ENCODE measurements around the gene C5orf52. TPM values are rescaled to one million over a fixed set of nuclear protein-coding genes. Genes with fewer than 3 reads are reported as not detected.
"Not testable (repeated sequence)": the region's sequence is repeated elsewhere in the genome, so short reads cannot be mapped to it uniquely, and the experiment has no call there.

Gene C5orf52
- total RNA-seq, 2 experiments from 2014 or later, result not detected

- Mint-ChIP-seq H3K27ac (no peak overlapping the region), H3K36me3 (no peaks in the 10 kb centered on the region)
These were observed 19.5 kb downstream of the C5orf52 start for GRCh38 chr5:157690690-157691433.

DNA sequence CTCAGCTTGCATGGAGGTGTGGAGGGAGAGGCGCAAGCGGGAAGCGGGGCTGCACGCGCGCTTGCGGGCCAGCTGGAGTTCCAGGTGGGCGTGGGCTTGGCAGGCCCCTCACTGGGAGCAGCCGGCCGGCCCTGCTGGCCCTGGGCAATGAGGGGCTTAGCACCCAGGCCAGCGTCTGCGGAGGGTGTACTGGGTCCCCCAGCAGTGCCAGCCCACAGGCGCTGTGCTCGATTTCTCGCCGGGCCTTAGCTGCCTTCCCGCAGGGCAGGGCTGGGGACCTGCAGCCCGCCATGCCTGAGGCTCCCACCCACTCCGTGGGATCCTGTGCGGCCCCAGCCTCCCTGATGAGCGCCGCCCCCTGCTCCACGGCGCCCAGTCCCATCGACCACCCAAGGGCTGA is 22.5 kb downstream of the C5orf52 start:
- Mint-ChIP-seq H3K9me3 (peaks cover 14% of the 10 kb centered on the region), H3K27me3 (peaks cover 18% of the 10 kb centered on the region)
- H3K4me1 Mint-ChIP-seq, DNase-seq, H3K36me3 Mint-ChIP-seq, H3K4me3 Mint-ChIP-seq, H3K27ac Mint-ChIP-seq: not testable (repeated sequence)

More at GRCh38 chr5:157690690-157691433, 19.5 kb downstream of the C5orf52 start:
- H3K4me1 Mint-ChIP-seq, result no peaks in the 10 kb centered on the region
- no peak for DNase-seq
- peaks cover 6% of the 10 kb centered on the region for H3K9me3 Mint-ChIP-seq
- H3K27me3 Mint-ChIP-seq, result peaks cover 18% of the 10 kb centered on the region
- no peak overlapping the region for H3K4me3 Mint-ChIP-seq

GRCh38 chr5:157696154-157696553 is 24.8 kb downstream of the C5orf52 start:
- peaks cover 15% of the 10 kb centered on the region for H3K27me3 Mint-ChIP-seq
- DNase-seq, H3K4me1 Mint-ChIP-seq, H3K4me3 Mint-ChIP-seq, H3K36me3 Mint-ChIP-seq, H3K27ac Mint-ChIP-seq: not testable (repeated sequence)
- H3K9me3 Mint-ChIP-seq, result peaks cover 13% of the 10 kb centered on the region

GRCh38 chr5:157698674-157699073 is 27.3 kb downstream of the C5orf52 start:
- not testable (repeated sequence) for H3K27ac Mint-ChIP-seq, H3K36me3 Mint-ChIP-seq, DNase-seq, H3K4me3 Mint-ChIP-seq, H3K4me1 Mint-ChIP-seq, H3K27me3 Mint-ChIP-seq, H3K9me3 Mint-ChIP-seq

GRCh38 chr5:157703736-157704135 is 32.4 kb downstream of the C5orf52 start:
- H3K27me3 Mint-ChIP-seq, result peaks cover 14% of the 10 kb centered on the region
- no peak overlapping the region for H3K27ac Mint-ChIP-seq
- DNase-seq, result no peak
- no peaks in the 10 kb centered on the region for H3K4me1 Mint-ChIP-seq
- H3K4me3 Mint-ChIP-seq, result no peak overlapping the region
- peaks cover under 1% of the 10 kb centered on the region for H3K9me3 Mint-ChIP-seq
- no peaks in the 10 kb centered on the region for H3K36me3 Mint-ChIP-seq

- Mint-ChIP-seq H3K4me1 (no peaks in the 10 kb centered on the region), H3K36me3 (no peaks in the 10 kb centered on the region), H3K27me3 (peaks cover 18% of the 10 kb centered on the region), H3K4me3 (no peak overlapping the region), H3K9me3 (peaks cover 1% of the 10 kb centered on the region), H3K27ac (no peak overlapping the region)
- DNase-seq, result no peak
These were observed 37.5 kb downstream of the C5orf52 start for GRCh38 chr5:157708866-157709265.

DNA sequence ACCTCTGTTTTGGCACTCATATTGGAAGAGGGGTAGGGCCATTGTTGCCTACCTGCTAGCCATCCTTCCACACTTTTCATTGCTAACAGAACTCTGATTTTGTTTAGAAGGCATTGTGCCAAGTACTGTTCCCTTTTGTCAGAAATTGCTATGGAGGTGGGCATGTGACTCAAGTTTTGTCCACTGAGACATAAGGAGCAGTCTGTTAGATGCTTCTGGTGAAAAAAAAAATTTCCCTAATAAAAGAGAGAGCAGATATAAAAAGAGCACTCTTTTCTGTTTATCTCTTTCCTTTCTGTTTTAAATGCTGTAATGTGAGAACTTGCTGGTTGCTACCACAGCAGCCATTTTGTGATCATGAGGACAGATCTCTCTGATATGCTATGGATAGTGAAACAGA is 38.0 kb downstream of the C5orf52 start:
- no peak overlapping the region for H3K27ac Mint-ChIP-seq
- no peaks in the 10 kb centered on the region for H3K4me1 Mint-ChIP-seq
- H3K27me3 Mint-ChIP-seq, result peaks cover 18% of the 10 kb centered on the region
- DNase-seq, result no peak
- no peak overlapping the region for H3K4me3 Mint-ChIP-seq
- H3K9me3 Mint-ChIP-seq, result peaks cover 1% of the 10 kb centered on the region
- no peaks in the 10 kb centered on the region for H3K36me3 Mint-ChIP-seq

DNA sequence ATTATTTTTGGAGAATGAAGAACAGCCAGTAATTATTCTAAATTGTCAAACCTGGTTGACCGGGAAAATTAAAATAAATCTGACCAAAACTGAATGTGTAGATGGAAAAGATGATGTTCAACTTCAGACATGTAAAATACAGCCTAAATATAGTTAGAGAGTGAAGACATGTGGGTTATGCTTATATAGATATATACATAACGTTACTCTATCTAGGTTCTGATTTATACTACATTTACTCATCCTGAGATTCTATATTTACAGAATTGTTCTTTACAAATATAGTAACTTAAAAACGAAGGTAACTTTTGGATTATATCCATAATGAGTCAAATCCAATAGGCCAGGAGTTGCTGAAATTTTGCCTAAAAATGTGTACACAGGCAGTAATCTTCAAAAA is 39.1 kb downstream of the C5orf52 start:
- peaks cover 2% of the 10 kb centered on the region for H3K4me1 Mint-ChIP-seq
- H3K9me3 Mint-ChIP-seq, result peaks cover 1% of the 10 kb centered on the region
- H3K27me3 Mint-ChIP-seq, result peaks cover 18% of the 10 kb centered on the region
- no peak overlapping the region for H3K4me3 Mint-ChIP-seq
- H3K27ac Mint-ChIP-seq, result no peak overlapping the region
- DNase-seq, result no peak
- H3K36me3 Mint-ChIP-seq, result no peaks in the 10 kb centered on the region

GRCh38 chr5:157710882-157711281 is 39.5 kb downstream of the C5orf52 start:
- peaks cover 1% of the 10 kb centered on the region for H3K9me3 Mint-ChIP-seq
- DNase-seq, result no peak
- peaks cover 2% of the 10 kb centered on the region for H3K4me1 Mint-ChIP-seq
- no peak overlapping the region for H3K4me3 Mint-ChIP-seq
- H3K27me3 Mint-ChIP-seq, result peaks cover 18% of the 10 kb centered on the region
- no peak overlapping the region for H3K27ac Mint-ChIP-seq
- H3K36me3 Mint-ChIP-seq, result peaks cover 3% of the 10 kb centered on the region

GRCh38 chr5:157713830-157714595 is 42.7 kb downstream of the C5orf52 start:
- Mint-ChIP-seq H3K4me3 (no peak overlapping the region), H3K36me3 (peaks cover 6% of the 10 kb centered on the region), H3K9me3 (peaks cover 1% of the 10 kb centered on the region), H3K27me3 (peaks cover 4% of the 10 kb centered on the region), H3K27ac (no peak overlapping the region), H3K4me1 (peaks cover 11% of the 10 kb centered on the region)
- no peak for DNase-seq

- no peak overlapping the region for H3K27ac Mint-ChIP-seq
- H3K27me3 Mint-ChIP-seq, result peaks cover 4% of the 10 kb centered on the region
- H3K4me3 Mint-ChIP-seq, result no peak overlapping the region
- H3K9me3 Mint-ChIP-seq, result no peaks in the 10 kb centered on the region
- peaks cover 11% of the 10 kb centered on the region for H3K4me1 Mint-ChIP-seq
- DNase-seq, result no peak
- peaks cover 6% of the 10 kb centered on the region for H3K36me3 Mint-ChIP-seq
These were observed 43.2 kb downstream of the C5orf52 start for GRCh38 chr5:157714596-157714864.

DNA sequence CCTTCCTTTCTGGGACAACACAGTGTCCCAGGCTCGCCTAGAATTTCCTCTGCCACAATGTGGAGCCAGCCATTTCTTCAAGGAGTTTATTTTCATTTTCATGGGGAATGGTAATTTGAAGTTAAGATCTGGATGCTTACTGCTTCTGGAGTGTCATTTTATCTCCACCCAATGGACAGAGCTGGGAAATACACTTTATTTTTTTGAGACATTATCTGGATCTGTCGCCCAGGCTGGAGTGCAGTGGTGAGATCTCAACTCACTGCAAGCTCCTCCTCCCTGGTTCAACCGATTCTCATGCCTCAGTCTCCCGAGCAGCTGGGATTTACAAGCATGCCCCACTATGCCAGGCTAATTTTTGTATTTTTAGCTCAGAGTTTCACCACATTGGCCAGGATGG is 47.2 kb downstream of the C5orf52 start:
- DNase-seq, result no peak
- Mint-ChIP-seq H3K27me3 (no peaks in the 10 kb centered on the region), H3K4me3 (no peak overlapping the region), H3K4me1 (peaks cover 11% of the 10 kb centered on the region), H3K36me3 (peaks cover 15% of the 10 kb centered on the region), H3K27ac (no peak overlapping the region), H3K9me3 (peaks cover 2% of the 10 kb centered on the region)

- H3K27me3 Mint-ChIP-seq, result no peaks in the 10 kb centered on the region
- no peak overlapping the region for H3K27ac Mint-ChIP-seq
- H3K36me3 Mint-ChIP-seq, result peaks cover 18% of the 10 kb centered on the region
- DNase-seq, result no peak
- no peak overlapping the region for H3K4me3 Mint-ChIP-seq
- H3K4me1 Mint-ChIP-seq, result peaks cover 11% of the 10 kb centered on the region
- peaks cover 2% of the 10 kb centered on the region for H3K9me3 Mint-ChIP-seq
These were observed 47.9 kb downstream of the C5orf52 start for GRCh38 chr5:157719245-157719644.

- peaks cover 2% of the 10 kb centered on the region for H3K9me3 Mint-ChIP-seq
- no peak for DNase-seq
- H3K36me3 Mint-ChIP-seq, result peaks cover 21% of the 10 kb centered on the region
- no peak overlapping the region for H3K27ac Mint-ChIP-seq
- H3K4me3 Mint-ChIP-seq, result no peak overlapping the region
- H3K4me1 Mint-ChIP-seq, result peaks cover 9% of the 10 kb centered on the region
- H3K27me3 Mint-ChIP-seq, result no peaks in the 10 kb centered on the region
These were observed 49.8 kb downstream of the C5orf52 start for GRCh38 chr5:157721159-157721558.

DNA sequence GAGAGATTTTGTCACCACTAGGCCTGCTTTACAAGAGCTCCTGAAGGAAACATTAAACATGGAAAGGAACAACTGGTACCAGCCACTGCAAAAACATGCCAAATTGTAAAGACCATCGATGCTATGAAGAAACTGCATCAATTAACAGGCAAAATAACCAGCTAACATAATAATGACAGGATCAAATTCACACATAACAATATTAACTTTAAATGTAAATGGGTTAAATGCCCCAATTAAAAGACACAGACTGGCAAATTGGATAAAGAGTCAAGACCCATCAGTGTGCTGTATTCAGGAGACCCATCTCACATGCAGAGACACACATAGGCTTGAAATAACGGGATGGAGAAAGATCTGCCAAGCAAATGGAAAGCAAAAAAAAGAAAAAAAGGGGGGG is 51.6 kb downstream of the C5orf52 start:
- H3K4me3 Mint-ChIP-seq, H3K27me3 Mint-ChIP-seq, H3K27ac Mint-ChIP-seq, DNase-seq, H3K9me3 Mint-ChIP-seq, H3K4me1 Mint-ChIP-seq: not testable (repeated sequence)
- H3K36me3 Mint-ChIP-seq, result peaks cover 30% of the 10 kb centered on the region

DNA sequence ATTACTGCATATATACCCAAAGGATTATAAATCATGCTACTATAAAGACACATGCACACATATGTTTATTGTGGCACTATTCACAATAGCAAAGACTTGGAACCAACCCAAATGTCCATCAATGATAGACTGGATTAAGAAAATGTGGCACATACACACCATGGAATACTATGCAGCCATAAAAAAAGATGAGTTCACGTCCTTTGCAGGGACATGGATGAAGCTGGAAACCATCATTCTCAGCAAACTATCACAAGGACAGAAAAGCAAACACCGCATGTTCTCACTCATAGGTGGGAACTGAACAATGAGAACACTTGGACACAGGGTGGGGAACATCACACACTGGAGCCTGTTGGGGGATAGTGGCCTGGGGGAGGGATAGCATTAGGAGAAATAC is 55.3 kb downstream of the C5orf52 start:
- not testable (repeated sequence) for H3K9me3 Mint-ChIP-seq, H3K27me3 Mint-ChIP-seq, H3K27ac Mint-ChIP-seq, H3K4me3 Mint-ChIP-seq, DNase-seq
- Mint-ChIP-seq H3K4me1 (peaks cover 14% of the 10 kb centered on the region), H3K36me3 (peaks cover 30% of the 10 kb centered on the region)
